Measurements from ENCODE around the gene EPB41L2. TPM values are rescaled to one million over a fixed set of nuclear protein-coding genes. Genes with fewer than 3 reads are reported as not detected.

The EPB41L2 gene
- total and polyA plus RNA-seq, 2 experiments from 2014 or later, result 76.2 to 91.7 TPM

- H3F3A ChIP-seq (replicated peaks; ENCODE audit: low read depth), result no peaks in the 10 kb centered on the region
- no peaks in the 10 kb centered on the region for H4K20me1 ChIP-seq (replicated peaks; ENCODE audit: insufficient read depth)
- no peak for DNase-seq (ENCODE audit: low spot score)
- Mint-ChIP-seq H3K4me1 (peaks cover 38% of the 10 kb centered on the region), H3K36me3 (ENCODE audit: low read depth) (no peaks in the 10 kb centered on the region), H3K27ac (peak overlapping the region; percentile 33), H3K4me3 (no peak overlapping the region), H3K27me3 (ENCODE audit: insufficient read depth, low read depth, poor library complexity) (peaks cover 4% of the 10 kb centered on the region), H3K9me3 (no peaks in the 10 kb centered on the region)
- no peak overlapping the region for H3K4me3 ChIP-seq
- no peak overlapping the region for H2AFZ ChIP-seq
- ATAC-seq, result no peak
- peak overlapping the region; percentile 29 for H3K4me2 ChIP-seq
- no peaks in the 10 kb centered on the region for H3K36me3 ChIP-seq (ENCODE audit: insufficient read depth)
- no peak overlapping the region for H3K27ac ChIP-seq (ENCODE audit: low read depth)
- peaks cover 44% of the 10 kb centered on the region for H3K4me1 ChIP-seq (ENCODE audit: insufficient read depth)
- TF ChIP-seq CREB1 (CRISPR knock-in tag; IDR thresholded peaks at IDR 0.05; ENCODE audit: low read depth) (no peak), EZH2 (IDR thresholded peaks at IDR 0.05; ENCODE audit: low read depth, unreplicated experiment) (no peak), POLR2AphosphoS5 (IDR thresholded peaks at IDR 0.05; ENCODE audit: low read depth) (no peak), REST (IDR thresholded peaks at IDR 0.05; ENCODE audit: unreplicated experiment) (no peak), ZNF114 (CRISPR knock-in tag; IDR thresholded peaks at IDR 0.05) (no peak), ZNF462 (CRISPR knock-in tag; IDR thresholded peaks at IDR 0.05) (no peak)
- H3K27me3 ChIP-seq (ENCODE audit: insufficient read depth), result no peaks in the 10 kb centered on the region
- no peaks in the 10 kb centered on the region for H3K9me2 ChIP-seq (ENCODE audit: insufficient read depth)
- H3K79me2 ChIP-seq (replicated peaks; ENCODE audit: insufficient read depth), result no peaks in the 10 kb centered on the region
Measured at GRCh38 chr6:130838951-130839350, 224.1 kb downstream of the EPB41L2 start.

Data from GM23338 (cell line).